LoVo (cell line): ENCODE data around the gene YWHAG.
A peak's percentile ranks its signal among the peaks of the same experiment; 100 is the strongest.
"Not testable (repeated sequence)": the region's sequence is repeated elsewhere in the genome, so short reads cannot be mapped to it uniquely, and the experiment has no call there.

ENCODE experiments used
- DNase-seq: peaks from one replicate; pipeline ENCODE4 v3.0.0-alpha.2; 2016; ENCODE audit warnings: low spot score

Gene YWHAG

DNA sequence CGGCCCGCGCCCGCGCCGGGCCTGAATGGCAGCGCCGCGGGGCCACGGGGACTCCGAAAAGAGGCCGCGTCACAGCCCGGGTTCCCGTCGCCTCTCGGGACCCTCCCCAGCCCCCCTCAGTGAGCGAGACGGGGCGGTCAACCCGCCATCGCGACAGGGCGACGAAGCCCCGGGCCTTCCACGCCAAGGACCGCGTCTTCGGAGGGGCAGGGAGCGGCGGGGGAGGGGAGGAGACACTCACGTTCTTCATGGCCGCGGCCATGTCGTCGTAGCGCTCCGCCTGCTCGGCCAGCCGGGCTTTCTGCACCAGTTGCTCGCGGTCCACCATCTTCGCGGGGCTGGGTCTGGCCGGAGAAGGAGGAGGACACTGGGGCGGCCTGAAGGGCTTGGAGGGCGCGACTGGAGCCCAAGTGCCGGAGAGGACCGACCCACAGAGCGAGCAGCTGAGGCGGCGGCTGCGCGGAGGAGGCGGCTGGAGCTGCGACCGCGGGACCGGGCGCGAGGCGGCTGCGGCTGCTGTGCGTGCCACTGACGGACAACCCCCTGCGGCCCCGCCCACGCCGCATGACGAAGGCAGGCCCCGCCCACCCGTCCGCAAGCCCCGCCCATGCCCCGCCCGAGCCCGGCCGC lies at the start of gene YWHAG:
YWHAG (minus strand) TSS at position 511 of the 630 bp plus-strand sequence; CDS start at position 328, 183 bp downstream.
- DNase-seq, result peak; percentile 95

DNA sequence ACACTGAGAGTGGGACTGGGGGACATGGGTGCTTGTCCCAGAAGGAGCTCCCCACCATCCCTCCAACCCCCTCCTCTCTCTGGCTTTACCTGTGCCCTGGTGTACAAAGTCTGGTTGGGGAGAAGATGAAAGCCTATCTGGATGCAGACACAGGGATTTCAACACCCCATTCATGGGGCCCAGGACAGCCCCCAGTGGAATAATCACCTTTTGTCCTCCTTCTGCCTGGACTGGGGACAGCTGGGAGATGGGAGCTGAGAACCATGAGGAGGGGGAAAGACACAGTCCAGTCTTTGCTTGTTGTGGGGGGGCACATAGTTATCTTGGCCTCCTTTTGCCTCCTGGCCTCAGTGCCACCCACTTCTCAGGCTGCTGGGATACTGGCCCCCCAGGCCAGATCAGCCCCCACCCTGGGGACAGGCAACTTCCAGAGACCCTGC lies 49.4 kb upstream of the YWHAG start:
- DNase-seq, result no peak

DNA sequence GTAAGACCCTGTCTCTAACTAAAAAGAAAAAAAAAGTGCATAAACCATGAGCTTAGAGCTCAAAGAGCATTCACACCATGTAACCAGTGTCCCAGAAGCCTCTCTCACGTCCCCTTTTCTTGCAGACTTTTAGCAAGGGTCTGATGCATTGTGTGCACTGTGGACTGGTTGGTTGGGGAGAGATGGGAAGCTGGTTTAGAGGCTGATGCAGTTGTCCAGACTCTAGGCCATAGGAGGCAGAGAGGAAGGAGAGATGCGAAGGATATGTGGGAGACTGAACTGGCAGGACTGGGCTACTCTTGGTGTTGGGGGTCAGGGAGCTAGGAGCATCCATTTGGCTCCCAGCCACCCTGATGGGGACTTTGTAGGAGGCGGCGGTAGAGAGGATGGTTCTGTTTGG lies 48.9 kb upstream of the YWHAG start:
- no peak for DNase-seq

DNA sequence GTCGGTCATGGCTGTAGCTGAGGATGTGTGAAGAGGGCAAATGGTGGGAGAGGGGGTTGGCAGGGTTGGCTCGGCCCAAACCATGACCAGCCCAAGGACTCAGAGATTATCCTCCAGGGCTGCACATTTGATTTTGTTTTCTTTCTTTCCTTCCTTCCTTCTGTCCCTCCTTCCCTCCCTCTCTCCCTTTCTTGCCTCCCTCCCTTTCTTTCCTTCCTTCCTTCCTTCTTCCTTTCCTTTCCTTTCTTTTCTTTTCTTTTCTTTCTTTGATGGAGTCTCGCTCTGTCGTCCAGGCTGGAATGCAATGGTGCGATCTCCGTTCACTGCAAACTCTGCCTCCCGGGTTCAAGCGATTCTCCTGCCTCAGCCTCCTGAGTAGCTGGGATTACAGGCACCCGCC lies 46.9 kb upstream of the YWHAG start:
- DNase-seq, result no peak

DNA sequence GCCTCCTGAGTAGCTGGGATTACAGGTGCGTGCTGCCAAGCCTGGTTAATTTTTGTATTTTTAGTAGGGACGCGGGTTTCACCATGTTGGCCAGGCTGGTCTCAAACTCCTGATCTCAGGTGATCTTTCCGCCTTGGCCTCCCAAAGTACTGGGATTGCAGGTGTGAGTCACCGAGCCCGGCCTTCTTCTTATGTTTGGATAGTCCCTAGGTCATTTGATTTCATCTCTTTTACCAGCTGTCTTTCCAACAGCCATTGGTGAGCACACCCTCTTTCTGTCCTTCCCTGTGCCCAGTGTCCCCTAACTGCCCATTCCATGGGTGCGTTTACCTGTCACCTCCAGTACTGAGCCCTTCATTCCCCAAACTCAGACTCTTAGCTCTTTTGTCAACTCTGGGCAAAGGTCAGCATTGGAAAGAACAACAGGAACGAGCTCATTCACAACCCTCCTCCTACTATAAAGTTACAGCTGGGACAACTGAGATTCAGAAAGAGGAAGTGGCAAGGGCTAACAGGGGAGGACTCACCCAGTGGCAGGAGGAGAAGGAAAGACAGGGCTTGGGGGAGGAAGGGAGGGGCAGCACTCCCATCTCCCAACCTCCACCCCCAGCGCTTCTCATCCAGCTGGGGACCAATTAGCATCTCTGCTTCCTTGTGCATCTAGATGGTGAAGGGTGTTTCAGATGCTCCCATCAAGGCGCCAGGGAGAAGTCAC lies 45.1 kb upstream of the YWHAG start:
- DNase-seq, result no peak

DNA sequence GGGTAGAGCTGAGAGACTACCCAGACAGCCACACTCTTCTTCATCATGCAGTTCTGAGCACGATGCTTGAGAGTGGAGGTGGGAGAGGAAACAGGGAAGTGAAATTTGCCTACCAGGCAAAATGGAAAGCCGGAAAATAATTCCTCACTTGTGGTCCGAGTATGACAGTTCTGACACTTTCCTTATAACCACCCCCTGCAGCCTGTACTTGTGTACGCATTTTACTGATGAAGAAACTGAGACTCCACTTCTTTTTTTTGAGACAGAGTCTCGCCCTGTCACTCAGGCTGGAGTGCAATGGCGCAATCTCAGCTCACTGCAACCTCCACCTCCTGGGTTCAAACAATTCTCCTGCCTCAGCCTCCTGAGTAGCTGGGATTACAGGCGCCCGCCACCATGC lies 44.3 kb upstream of the YWHAG start:
- not testable (repeated sequence) for DNase-seq

DNA sequence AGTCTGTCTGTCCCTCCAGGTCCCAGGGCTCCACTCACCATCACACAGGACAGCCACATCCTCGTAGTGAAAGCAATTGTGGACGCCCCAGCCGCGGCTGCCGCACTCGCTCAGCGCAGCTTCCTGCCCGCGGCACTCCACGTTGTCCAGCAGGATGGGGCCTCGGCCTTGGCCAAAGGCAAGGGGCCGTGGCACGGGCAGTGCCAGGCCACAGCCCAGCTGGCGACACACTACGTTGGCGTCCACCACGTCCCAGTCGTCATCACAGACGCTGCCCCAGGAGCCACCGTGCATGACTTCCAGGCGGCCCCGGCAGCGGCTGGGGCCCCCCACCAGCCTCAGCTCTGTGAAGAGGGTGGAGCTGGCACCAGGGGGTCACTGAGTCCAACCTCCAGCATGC lies 41.5 kb upstream of the YWHAG start:
- DNase-seq, result no peak

DNA sequence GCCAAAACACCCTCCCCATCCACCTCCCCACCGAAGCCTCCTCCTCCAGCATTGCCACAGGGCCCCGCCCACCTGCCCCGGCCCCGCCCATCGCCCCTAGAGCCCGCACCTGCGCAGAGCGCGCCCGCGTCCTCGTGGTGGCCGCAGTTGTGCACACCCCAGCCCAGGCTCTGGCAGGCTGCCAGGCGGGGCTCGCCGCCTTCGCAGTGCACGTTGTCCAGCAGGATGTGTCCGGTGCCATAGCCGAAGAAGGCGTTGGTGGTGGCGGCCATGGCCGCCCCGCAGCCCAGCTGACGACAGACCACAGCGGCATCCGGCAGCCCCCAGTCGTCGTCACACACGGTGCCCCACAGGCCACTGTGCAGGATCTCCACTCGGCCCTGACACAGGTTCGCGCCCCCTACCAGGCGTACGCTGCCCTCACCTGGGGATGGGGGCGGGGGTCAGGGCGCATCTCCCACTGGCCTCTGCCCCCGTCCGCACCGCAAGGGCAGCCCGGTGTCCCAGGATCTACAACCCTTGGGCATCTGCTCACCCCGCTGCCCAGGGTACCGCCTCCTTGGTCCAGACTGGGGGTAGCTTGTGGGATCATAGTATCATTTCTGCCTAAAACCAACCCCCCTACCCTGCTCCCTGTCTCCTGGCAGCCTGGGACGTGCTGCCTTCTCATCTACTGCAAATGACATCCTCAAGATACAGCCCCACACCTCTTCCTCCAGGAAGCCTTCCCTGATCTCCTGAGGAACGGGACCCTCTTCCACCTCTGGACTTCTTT lies 38.8 kb upstream of the YWHAG start:
- peak; percentile 95 for DNase-seq

DNA sequence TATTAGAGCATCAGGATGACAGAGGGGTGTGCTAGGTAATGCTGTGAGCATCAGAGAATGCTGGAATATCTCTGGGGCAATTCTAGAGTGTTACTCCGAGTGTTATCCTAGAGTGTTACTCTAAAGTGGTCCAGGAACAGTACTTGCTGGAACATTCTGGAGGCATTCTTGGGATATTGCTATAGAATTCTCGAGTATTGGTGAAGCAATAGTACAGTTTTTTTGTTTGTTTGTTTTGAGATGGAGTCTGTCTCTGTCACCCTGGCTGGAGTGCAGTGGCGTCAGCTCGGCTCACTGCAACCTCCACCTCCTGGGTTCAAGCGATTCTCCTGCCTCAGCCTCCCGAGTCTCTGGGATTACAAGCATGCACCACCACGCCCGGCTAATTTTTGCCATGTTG lies 38.1 kb upstream of the YWHAG start:
- no peak for DNase-seq

DNA sequence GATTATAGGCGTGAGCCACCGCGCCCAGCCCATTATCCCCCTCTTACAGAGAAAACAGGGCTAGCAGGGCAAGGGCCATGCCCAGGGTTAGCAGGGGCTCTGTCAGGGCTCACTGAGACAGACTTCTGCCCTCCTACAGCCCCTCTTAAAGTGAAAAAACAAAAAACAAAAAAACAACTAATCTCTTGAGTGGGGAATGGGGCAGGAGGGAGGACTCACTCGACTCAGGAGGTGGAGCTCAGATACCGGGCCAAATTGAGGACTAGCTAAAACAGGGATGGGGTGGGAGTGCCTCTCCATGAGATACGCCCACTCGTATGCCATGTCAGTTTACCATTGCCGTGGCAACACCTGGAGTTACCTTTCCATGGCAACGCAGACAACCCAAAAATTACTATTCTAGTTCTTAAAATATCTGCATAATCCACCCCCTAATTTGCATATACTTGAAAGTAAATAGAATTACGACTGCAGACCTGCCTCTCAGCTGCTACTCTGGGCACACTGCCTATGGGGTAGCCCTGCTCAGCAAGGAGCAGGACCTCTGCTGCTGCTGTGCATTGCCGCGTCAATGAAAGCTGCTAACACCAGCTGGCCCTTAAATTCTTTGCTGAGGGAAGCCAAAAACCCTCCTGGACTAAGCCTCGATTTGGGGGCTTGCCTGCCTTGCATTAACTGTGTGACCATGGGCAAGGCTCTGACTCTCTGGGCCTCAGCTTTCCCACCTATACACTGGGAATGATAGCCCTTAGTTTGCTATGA lies 37.4 kb upstream of the YWHAG start:
- DNase-seq, result no peak

DNA sequence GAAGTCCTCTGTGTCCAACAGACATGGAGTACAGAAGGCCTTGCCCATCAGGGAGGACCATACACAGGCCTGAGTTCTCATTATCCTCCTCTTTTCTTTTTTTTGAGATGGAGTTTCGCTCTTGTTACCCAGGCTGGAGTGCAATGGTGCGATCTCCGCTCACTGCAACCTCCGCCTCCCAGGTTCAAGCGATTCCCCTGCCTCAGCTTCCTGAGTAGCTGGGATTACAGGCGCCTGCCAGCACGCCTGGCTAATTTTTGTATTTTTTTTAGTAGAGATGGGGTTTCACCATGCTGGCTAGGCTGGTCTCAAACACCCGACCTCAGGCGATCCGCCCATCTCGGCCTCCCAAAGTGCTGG lies 36.8 kb upstream of the YWHAG start:
- DNase-seq, result not testable (repeated sequence)

DNA sequence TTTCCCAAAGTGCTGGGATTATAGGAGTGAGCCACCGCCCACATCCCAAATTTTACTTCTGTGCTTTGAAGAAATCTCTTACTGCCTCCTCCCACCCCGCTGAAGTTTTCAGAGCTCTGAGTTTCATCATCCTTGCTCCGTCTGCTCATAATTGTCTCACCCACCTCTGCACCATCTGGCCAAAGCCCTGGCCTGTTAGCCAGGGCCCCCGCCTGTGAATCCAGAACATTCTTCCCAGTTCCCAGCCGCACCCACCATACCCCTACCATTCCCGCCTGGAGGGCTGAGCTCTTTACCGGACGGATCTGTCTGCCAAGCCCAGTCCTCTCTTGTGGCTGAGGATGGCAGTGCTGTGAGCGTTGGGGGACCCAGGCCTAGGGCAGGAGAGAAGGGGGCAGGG lies 36.2 kb upstream of the YWHAG start:
- DNase-seq, result no peak

DNA sequence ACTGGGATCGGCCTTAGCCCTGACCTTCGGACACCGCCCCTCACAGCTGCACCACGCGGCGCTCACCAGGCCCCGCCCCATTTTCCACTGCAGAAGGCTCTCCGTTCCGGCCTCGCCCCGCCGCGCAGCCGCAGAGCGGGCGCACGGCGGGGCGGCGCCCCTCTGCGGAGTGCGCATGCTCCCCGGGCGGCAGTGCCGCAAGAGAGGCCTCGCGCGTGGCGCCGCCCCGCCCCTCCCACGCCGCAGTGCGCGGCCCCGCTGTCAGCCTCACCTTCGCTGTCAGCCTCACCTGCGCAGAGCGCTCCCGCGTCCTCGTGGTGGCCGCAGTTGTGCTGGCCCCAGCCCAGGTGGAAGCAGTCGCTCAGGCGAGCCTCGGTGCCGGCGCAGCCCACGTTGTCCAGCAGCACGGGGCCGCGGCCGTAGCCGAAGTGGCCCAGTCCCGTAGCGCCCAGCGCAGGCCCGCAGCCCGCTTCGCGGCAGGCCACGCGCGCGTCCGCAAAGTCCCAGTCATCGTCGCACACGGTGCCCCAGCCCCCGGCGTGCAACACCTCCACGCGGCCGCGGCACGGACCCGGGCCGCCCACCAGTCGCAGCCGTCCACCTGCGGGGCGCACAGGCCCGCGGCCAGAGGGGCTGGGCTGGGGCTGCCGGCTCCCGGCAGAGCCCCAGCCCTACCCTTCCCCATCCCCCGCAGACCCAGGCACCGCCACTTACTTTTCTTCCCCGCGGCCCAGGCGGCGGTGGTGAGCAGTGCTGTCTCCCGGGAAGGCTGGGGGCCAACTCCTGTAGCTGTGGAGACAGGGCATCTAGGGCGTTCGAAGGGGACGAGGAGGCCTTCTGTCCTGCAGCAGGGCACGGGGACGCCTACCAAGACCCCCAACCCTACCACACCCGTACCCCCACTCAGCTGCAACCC lies 34.6 kb upstream of the YWHAG start:
- DNase-seq, result peak; percentile 99

DNA sequence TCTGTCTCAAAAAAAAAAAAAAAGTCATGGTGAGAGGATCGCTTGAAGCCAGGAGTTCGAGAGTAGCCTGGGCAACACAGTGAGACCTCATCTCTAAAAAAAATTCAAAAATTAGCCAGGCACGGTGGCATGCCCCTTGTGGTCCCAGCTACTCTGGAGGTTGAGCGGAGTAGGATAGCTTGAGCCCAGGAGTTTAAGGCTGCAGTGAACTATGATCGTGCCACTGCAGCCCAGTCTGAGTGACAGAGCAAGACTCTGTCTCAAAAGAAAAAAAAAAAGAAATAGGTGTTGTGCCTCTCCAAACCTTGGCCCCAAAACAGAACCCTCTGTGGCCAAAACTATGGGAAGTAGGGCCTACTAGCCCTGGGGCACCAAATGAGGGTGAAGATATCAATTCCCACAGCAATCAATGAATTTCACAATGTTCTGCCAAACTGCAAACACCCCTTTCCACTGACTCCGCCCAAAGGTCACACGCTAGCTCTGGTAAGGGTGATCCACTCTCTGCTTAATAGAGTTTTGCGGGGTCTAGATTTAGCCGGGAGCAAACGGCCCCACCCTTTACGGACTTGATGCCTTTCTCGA lies 33.8 kb upstream of the YWHAG start:
- no peak for DNase-seq

DNA sequence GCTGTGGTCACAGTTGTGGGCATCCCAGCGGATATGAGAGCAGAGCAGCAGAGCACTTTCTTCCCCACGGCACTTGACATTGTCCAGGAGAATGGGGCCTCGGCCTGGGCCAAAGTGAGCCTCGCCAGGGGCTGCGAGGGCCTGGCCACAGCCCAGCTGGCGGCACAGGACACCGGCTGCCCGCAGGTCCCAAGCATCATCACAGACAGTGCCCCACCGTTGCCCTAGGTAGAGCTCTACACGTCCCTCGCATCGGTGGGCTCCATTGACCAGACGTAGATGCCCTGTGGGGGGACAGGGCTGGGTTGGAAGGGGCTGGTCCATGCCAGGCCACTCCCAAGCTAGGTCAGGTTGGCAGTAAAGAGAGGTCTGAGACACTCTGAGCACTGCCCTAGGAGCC lies 31.3 kb upstream of the YWHAG start:
- no peak for DNase-seq

DNA sequence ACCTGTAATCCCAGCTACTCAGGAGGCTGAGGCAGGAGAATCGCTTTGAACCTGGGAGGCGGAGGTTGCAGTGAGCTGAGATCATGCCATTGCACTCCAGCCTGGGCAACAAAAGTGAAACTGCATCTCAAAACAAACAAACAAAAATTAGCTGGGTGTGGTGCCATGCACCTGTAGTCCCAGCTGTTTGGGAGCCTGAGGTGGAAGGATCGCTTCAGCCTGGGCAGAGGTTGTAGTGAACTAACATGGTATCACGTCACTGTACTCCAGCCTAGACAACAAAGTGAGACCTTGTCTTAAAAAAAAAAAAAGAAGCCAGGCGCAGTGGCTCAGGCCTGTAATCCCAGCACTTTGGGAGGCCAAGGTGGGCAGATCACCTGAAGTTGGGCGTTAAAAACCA lies 29.0 kb upstream of the YWHAG start:
- not testable (repeated sequence) for DNase-seq

DNA sequence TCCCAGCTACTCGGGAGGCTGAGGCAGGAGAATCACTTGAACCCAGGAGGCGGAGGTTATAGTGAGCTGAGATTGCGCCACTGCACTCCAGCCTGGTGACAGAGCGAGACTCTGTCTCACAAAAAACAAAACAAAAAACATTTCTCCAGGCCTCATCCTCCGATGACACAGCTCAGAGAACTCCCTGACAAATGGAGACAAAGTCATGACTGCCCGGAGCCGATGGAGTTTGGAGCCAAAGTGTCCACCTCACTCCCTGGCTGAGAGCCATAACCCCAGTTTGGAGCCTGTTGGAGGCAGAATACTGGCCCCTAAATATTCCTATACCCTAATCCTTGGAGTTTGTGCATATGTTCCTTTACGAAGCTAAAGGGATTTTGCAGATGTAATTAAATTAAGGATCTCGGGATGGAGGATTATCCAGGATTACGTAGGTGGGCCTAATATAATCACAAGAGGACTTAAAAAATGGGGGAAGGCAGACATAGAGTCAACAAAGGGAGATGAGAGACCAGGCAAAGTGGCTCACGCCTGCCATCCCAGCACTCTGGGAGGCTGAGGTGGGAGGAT lies 28.0 kb upstream of the YWHAG start:
- no peak for DNase-seq

DNA sequence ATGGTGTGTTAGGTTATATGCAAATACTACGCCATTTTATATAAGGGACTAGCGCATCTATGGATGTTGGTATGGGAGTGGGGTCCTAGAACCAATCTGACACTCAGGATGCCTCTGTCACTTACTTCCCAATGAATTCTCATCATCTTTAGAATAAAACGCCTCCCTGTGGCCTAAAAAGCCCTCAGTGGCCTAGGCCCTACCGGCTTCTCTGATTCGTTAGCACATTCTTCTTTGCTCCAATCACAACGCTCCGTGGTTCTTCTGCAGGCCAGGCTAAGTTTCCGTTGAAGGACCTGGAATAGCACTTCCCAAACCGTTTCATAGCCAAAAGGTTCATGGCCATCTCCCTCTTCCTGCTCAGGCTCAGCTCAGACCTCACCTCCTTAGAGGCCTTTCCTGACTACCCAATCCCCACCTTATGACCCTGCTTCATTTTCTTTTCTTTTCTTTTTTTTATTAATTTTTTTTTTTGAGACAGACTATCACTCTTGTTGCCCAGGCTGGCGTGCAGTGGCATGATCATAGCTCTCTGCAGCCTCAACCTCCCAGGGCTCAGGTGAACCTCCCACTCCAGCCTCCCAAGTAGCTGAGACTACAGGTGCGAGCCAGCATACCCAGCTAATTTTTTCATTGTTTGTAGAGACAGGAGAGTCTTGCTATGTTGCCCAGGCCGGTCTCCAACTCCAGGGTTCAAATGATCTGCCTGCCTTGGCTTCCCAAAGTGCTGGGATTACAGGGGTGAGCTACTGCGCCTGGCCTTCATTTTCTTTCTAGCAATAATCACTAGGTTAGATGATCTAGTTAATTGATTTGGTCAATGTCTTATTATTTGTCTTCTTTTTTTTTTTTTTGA lies 24.5 kb upstream of the YWHAG start:
- DNase-seq, result no peak

DNA sequence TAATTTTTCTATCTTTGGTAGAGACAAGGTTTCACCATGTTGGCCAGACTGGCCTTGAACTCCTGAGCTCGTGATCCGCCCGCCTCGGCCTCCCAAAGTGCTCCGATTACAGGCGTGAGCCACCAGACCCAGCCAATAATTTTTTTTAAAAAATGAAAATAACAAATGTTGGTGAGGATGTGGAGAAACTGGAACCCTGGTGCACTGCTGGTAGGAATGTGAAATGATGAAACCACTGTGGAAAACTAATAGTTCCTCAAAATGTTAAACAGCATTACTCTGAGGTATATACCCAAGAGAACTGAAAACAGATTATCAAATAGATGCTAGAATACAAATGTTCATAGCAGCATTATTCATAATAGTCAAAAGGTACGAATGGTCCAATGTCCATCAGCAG lies 23.0 kb upstream of the YWHAG start:
- no peak for DNase-seq

DNA sequence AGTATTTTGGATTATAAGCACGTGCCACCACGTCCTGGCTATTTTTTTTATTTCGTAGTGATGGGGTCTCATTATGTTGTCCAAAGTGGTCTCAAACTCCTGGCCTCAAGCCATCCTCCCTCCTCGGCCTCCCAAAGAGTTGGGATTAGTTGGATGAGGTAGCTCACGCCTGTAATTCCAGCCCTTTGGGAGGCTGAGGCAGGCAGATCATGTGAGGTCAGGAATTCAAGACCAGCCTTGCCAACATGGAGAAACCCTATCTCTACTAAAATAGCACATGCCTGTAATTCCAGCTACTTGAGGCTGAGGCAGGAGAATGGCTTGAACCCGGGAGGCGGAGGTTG lies 21.8 kb upstream of the YWHAG start:
- DNase-seq, result no peak
